SU-DHL-6 (cell line): ENCODE results near the gene TPH1.

Experiments used
- H2AFZ ChIP-seq: fragments of 200-600 bp; sonication (generic); 2 replicates; pipeline ENCODE4 v1.6.1; 2014; ENCODE audit warnings: low read depth, mild to moderate bottlenecking, moderate library complexity, mixed read lengths, antibody characterized with exemption, low read length; ENCODE audit not compliant: severe bottlenecking
- H3F3A ChIP-seq: fragments of 200-600 bp; shearing (Covaris generic); 2 replicates; pipeline ENCODE4 v1.6.0; 2016; ENCODE audit warnings: antibody characterized with exemption, mild to moderate bottlenecking; ENCODE audit not compliant: insufficient read depth
- H3K27ac ChIP-seq: fragments of 200-600 bp; sonication (generic); 2 replicates; pipeline ENCODE4 v1.5.1; 2016; ENCODE audit warnings: low read depth, mild to moderate bottlenecking, low read length, moderate library complexity, mixed read lengths
- H3K27me3 ChIP-seq: fragments of 200-600 bp; sonication (generic), shearing (Covaris generic); 2 replicates; pipeline ENCODE4 v1.6.0; 2014; ENCODE audit warnings: mild to moderate bottlenecking, low read length
- H3K36me3 ChIP-seq: fragments of 200-600 bp; sonication (generic); 2 replicates; pipeline ENCODE4 v1.6.1; 2014; ENCODE audit warnings: mild to moderate bottlenecking, low read length, mixed read lengths
- H3K4me2 ChIP-seq: fragments of 300-600, 200-600 bp; shearing (Covaris generic), sonication (generic); 2 replicates; pipeline ENCODE4 v1.6.0; 2014; ENCODE audit warnings: low read length, low read depth, mild to moderate bottlenecking; ENCODE audit not compliant: poor library complexity, severe bottlenecking
- H3K4me3 ChIP-seq: fragments of 200-600 bp; sonication (generic); 2 replicates; pipeline ENCODE4 v1.5.1; 2014; ENCODE audit warnings: antibody characterized with exemption, low read length, mild to moderate bottlenecking, mixed read lengths; ENCODE audit not compliant: insufficient read depth, poor library complexity, severe bottlenecking
- H3K79me2 ChIP-seq: fragments of 200-600 bp; sonication (generic); 2 replicates; pipeline ENCODE4 v1.6.1; 2014; ENCODE audit warnings: mild to moderate bottlenecking, low read length, moderate library complexity; ENCODE audit not compliant: insufficient read depth
- H3K9ac ChIP-seq: fragments of 200-600 bp; sonication (generic); 2 replicates; pipeline ENCODE4 v1.7.0; 2014; ENCODE audit warnings: mild to moderate bottlenecking, low read length
- H3K9me2 ChIP-seq: fragments of 200-600 bp; sonication (generic); replicated peaks from 2 replicates; pipeline ENCODE4 v1.6.1; 2014; ENCODE audit warnings: low read length; ENCODE audit not compliant: insufficient read depth
- H3K9me3 ChIP-seq: fragments of 200-600 bp; sonication (generic); 2 replicates; pipeline ENCODE4 v1.6.1; 2014; ENCODE audit warnings: low read length, mixed read lengths; ENCODE audit not compliant: insufficient read depth
- H4K20me1 ChIP-seq: fragments of 200-600 bp; sonication (generic); 2 replicates; pipeline ENCODE4 v1.6.1; 2014; ENCODE audit warnings: low read depth, mild to moderate bottlenecking, antibody characterized with exemption, low read length, moderate library complexity, mixed read lengths
- CTCF ChIP-seq: fragments of 200-600 bp; sonication (generic); IDR thresholded peaks from one replicate; pipeline ENCODE4 v1.5.1; 2017; ENCODE audit warnings: antibody characterized with exemption, mild to moderate bottlenecking, low read length, moderate library complexity; ENCODE audit not compliant: insufficient read depth, poor library complexity, severe bottlenecking
- EZH2phosphoT487 ChIP-seq: fragments of 200-600 bp; sonication (generic), shearing (Covaris generic); conservative IDR thresholded peaks from 2 replicates; pipeline ENCODE4 v1.6.1; 2018; ENCODE audit warnings: mild to moderate bottlenecking, antibody characterized with exemption, low read length, moderate library complexity, mixed read lengths

The TPH1 gene

DNA sequence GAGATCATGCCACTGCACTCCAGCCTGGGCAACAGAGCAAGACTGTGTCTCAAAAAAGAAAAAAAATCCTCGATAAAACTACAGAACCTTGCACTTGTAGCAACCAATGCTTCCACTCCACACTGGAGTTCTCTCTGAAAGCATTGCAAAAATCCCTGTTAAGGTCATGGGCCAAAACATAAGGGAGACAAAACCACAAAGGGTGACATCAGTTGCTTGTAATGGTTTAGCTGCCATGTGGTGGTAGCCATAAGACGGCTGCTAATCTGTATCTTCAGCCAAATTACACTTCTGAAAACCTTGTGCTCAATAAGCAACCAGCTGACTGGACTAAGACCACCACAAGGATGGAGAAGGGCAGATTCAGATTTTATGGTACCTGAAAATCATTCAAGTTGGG, 20.6 kb upstream of the TPH1 start:
- Histone ChIP-seq H3K9me2 (no peaks in the 10 kb centered on the region), H3K27ac (no peak overlapping the region)

DNA sequence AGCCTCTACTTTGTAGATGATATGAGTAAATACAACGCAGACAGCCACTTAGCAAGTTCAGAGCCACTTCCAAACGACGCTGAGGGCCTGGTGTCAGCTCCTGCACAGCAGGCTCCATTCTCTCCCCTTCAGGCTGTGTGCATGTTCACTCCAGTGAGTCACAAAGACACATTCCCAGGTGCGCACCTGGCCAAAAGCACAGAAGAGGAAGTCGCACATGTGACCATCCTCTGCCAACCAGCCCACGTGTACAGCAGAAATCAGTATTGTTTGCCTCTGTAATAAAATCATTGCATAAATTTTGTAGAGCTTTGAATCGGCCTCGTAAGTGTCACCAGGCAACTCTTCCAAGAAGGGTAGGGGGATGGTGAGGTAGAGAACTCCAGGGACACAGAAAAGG, 19.5 kb upstream of the TPH1 start:
- H3K9me3 ChIP-seq, result no peaks in the 10 kb centered on the region
- no peak for TF ChIP-seq CTCF
- TF ChIP-seq EZH2phosphoT487, result no peak
- no peaks in the 10 kb centered on the region for H3K36me3 ChIP-seq
- H3K9ac ChIP-seq, result no peak overlapping the region
- no peaks in the 10 kb centered on the region for H3K9me2 ChIP-seq
- H3K79me2 ChIP-seq, result no peaks in the 10 kb centered on the region
- no peak overlapping the region for H3K4me3 ChIP-seq
- H3F3A ChIP-seq, result no peaks in the 10 kb centered on the region
- H3K27ac ChIP-seq, result no peak overlapping the region
- H3K27me3 ChIP-seq, result no peaks in the 10 kb centered on the region
- H2AFZ ChIP-seq, result no peak overlapping the region
- H3K4me2 ChIP-seq, result no peak overlapping the region
- no peaks in the 10 kb centered on the region for H4K20me1 ChIP-seq

More for the DNA sequence above, 20.6 kb upstream of the TPH1 start:
- Histone ChIP-seq H3K4me2 (no peak overlapping the region), H3F3A (no peaks in the 10 kb centered on the region), H3K36me3 (no peaks in the 10 kb centered on the region), H2AFZ (no peak overlapping the region), H3K9ac (no peak overlapping the region), H3K27me3 (no peaks in the 10 kb centered on the region), H3K79me2 (no peaks in the 10 kb centered on the region), H3K4me3 (no peak overlapping the region), H3K9me3 (no peaks in the 10 kb centered on the region), H4K20me1 (no peaks in the 10 kb centered on the region)
- TF ChIP-seq EZH2phosphoT487 (no peak), CTCF (no peak)

DNA sequence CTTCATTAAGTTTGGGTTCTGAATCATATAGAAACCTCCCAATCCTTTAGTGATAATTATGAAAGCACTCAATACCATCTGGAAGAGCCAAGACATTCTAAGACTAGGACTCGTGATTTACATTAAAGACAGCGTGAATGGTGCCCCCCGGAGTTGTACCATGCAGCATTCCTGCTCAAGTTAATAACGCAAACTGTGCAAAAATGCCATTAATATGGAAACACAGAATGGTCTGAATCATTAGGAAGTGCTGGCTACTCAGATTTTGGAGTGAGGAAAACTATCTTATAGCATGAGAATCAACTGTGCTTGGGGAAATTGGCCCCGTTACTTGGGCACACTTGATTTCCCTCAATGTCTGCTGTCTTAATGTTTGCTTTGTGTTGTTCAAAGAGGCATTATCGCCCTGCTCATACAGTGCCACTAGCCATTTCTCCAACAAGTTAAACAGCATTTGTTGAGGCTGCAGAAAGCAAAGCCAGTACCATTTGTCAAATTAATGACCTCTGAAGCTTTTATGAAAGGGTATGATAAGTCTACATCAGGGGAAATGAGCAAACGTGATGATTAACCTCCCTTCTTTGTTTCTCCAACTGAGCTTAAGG, 18.5 kb upstream of the TPH1 start:
- TF ChIP-seq EZH2phosphoT487 (no peak), CTCF (no peak)
- H3K9me2 ChIP-seq, result no peaks in the 10 kb centered on the region
- H2AFZ ChIP-seq, result no peak overlapping the region
- H3K4me3 ChIP-seq, result no peak overlapping the region
- no peak overlapping the region for H3K4me2 ChIP-seq
- H3K27me3 ChIP-seq, result no peaks in the 10 kb centered on the region
- no peaks in the 10 kb centered on the region for H4K20me1 ChIP-seq
- H3K36me3 ChIP-seq, result no peaks in the 10 kb centered on the region
- no peak overlapping the region for H3K27ac ChIP-seq
- H3F3A ChIP-seq, result no peaks in the 10 kb centered on the region
- no peaks in the 10 kb centered on the region for H3K79me2 ChIP-seq
- H3K9me3 ChIP-seq, result no peaks in the 10 kb centered on the region
- no peak overlapping the region for H3K9ac ChIP-seq
